ENCODE data around the gene DLG1. TPM values are rescaled to one million over a fixed set of nuclear protein-coding genes. Genes with fewer than 3 reads are reported as not detected.

The DLG1 gene
- polyA plus RNA-seq, 1 donor = 39.6 TPM

GRCh38 chr3:197012540-197012883 lies 285.9 kb downstream of the DLG1 start:
- DNase-seq = no peak

GRCh38 chr3:197011780-197012539 lies 286.5 kb downstream of the DLG1 start:
- DNase-seq = no peak

- no peak for DNase-seq
These were observed 287.7 kb downstream of the DLG1 start for GRCh38 chr3:197010556-197011351.

- no peak for DNase-seq
These were observed 288.8 kb downstream of the DLG1 start for GRCh38 chr3:197009532-197010019.

GRCh38 chr3:197008436-197009209 lies 289.8 kb downstream of the DLG1 start:
- no peak for DNase-seq

- DNase-seq = no peak
These were observed 290.5 kb downstream of the DLG1 start for GRCh38 chr3:197007953-197008352.

- DNase-seq = no peak
These were observed 291.0 kb downstream of the DLG1 start for GRCh38 chr3:197007296-197007940.

GRCh38 chr3:197006860-197007259 lies 291.6 kb downstream of the DLG1 start:
- DNase-seq = no peak

- DNase-seq = no peak
These were observed 292.0 kb downstream of the DLG1 start for GRCh38 chr3:197006446-197006845.

GRCh38 chr3:197003461-197004385 lies 294.7 kb downstream of the DLG1 start:
- DNase-seq = no peak

- peak; percentile 78 for DNase-seq
These were observed 295.5 kb downstream of the DLG1 start for GRCh38 chr3:197002701-197003454.

GRCh38 chr3:197001972-197002700 lies 296.3 kb downstream of the DLG1 start:
- DNase-seq = no peak

GRCh38 chr3:197001106-197001971 lies 297.1 kb downstream of the DLG1 start:
- DNase-seq = no peak

- DNase-seq = no peak
These were observed 298.2 kb downstream of the DLG1 start for GRCh38 chr3:197000211-197000610.

- DNase-seq = no peak
These were observed 299.2 kb downstream of the DLG1 start for GRCh38 chr3:196998966-196999760.

GRCh38 chr3:196997311-196997710 lies 301.1 kb downstream of the DLG1 start:
- DNase-seq = no peak

GRCh38 chr3:196996454-196997265 lies 301.8 kb downstream of the DLG1 start:
- DNase-seq = no peak

Measured in hindlimb muscle (tissue), 1 donor.